ENCODE measurements around the gene GAS6.

DNA sequence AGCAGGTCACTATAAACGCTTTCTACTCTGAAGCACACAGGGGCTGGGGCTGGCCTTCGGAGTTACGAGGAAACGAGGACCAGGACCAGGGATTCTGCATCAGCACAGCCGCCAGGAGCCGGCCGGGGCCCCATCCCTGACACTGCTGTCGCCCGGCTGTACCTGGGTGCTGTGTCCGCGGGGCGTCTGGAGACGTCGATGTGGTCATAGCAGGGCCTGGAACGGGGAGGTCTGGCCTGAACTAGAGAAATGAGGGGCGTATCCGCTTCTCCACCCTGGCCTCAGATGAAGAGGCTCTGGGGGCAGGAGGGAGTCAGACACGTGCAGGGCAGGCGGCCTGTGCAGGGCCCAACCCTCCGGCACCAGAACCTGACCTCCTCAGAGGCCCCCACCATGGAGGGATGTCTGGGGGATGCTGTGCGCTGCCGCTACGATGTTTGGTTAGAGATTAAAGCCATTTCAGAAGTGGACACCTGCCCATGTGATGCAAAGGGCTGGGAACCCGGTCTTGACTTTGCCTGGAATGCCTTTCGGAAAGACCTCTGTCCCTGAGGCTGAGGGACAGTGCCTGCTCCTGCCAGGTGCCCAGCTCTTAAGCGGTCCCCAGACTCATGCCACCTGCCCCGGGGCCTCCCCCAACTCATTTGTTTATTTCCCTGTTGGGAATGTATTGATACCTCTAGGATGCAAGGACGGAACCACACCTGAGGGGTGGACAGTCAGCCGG lies 21.4 kb downstream of the GAS6 start:
- no peak for TF ChIP-seq POLR2A (IDR thresholded peaks at IDR 0.05)
- TF ChIP-seq, protein P1, sequence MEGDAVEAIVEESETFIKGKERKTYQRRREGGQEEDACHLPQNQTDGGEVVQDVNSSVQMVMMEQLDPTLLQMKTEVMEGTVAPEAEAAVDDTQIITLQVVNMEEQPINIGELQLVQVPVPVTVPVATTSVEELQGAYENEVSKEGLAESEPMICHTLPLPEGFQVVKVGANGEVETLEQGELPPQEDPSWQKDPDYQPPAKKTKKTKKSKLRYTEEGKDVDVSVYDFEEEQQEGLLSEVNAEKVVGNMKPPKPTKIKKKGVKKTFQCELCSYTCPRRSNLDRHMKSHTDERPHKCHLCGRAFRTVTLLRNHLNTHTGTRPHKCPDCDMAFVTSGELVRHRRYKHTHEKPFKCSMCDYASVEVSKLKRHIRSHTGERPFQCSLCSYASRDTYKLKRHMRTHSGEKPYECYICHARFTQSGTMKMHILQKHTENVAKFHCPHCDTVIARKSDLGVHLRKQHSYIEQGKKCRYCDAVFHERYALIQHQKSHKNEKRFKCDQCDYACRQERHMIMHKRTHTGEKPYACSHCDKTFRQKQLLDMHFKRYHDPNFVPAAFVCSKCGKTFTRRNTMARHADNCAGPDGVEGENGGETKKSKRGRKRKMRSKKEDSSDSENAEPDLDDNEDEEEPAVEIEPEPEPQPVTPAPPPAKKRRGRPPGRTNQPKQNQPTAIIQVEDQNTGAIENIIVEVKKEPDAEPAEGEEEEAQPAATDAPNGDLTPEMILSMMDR (IDR thresholded peaks at IDR 0.05), result no peak
